Keratinocyte (primary cell): ENCODE results near the gene WDR46. TPM values are rescaled to one million over a fixed set of nuclear protein-coding genes. Genes with fewer than 3 reads are reported as not detected.

Experiments
- DNase-seq: peaks from one replicate; pipeline ENCODE4 v3.0.0-alpha.2; 2011; ENCODE audit warnings: low read depth, missing footprints, low spot score
- FAIRE-seq: peaks from 2 replicates; lab custom pipeline; 2011; peaks lifted over from hg19 to GRCh38; lab: Jason Lieb, UNC
- H2AFZ ChIP-seq: 2 replicates; pipeline ENCODE4 v1.6.0; 2012; ENCODE audit warnings: low read length, control low read depth, inconsistent platforms; ENCODE audit not compliant: control insufficient read depth
- H3K27ac ChIP-seq: 2 replicates; pipeline ENCODE4 v1.5.1; 2011; ENCODE audit warnings: low read length; ENCODE audit not compliant: control insufficient read depth, insufficient read depth
- H3K27me3 ChIP-seq: 3 replicates; pipeline ENCODE4 v1.6.0; 2011; ENCODE audit warnings: low read length; ENCODE audit not compliant: control insufficient read depth, insufficient read depth; ENCODE audit errors: extremely low read depth
- H3K36me3 ChIP-seq, 2 experiments: 2 replicates in 1 of 2; 3 replicates in 1 of 2; pipeline ENCODE4 v1.5.1; 2011; ENCODE audit warnings: low read length in 2 of 2, mild to moderate bottlenecking in 1 of 2; ENCODE audit not compliant: control insufficient read depth in 2 of 2, insufficient read depth in 2 of 2; ENCODE audit errors: extremely low read depth in 1 of 2
- H3K4me1 ChIP-seq: 3 replicates; pipeline ENCODE4 v1.5.1; 2011; ENCODE audit warnings: low read length; ENCODE audit not compliant: control insufficient read depth, insufficient read depth; ENCODE audit errors: extremely low read depth
- H3K4me2 ChIP-seq: 3 replicates; pipeline ENCODE4 v1.6.0; 2011; ENCODE audit warnings: low read depth, low read length; ENCODE audit not compliant: control insufficient read depth, insufficient read depth; ENCODE audit errors: extremely low read depth
- H3K4me3 ChIP-seq, 3 experiments: fragments of 200-600 bp in 1 of 3; sonication (generic) in 1 of 3; 2 replicates in 2 of 3; 3 replicates in 1 of 3; pipeline ENCODE4 v1.5.1; 2011 to 2016; ENCODE audit warnings: low read length in 3 of 3, mild to moderate bottlenecking in 3 of 3, control low read depth in 2 of 3, inconsistent platforms in 1 of 3, low read depth in 1 of 3, mixed read lengths in 1 of 3, mixed run types in 1 of 3, moderate library complexity in 1 of 3; ENCODE audit not compliant: control insufficient read depth in 2 of 3, insufficient read depth in 2 of 3; ENCODE audit errors: extremely low read depth in 1 of 3
- H3K79me2 ChIP-seq: 2 replicates; pipeline ENCODE4 v1.6.0; 2012; ENCODE audit warnings: low read length; ENCODE audit not compliant: control insufficient read depth, insufficient read depth
- H3K9ac ChIP-seq: 3 replicates; pipeline ENCODE4 v1.6.0; 2011; ENCODE audit warnings: low read length; ENCODE audit not compliant: control insufficient read depth, insufficient read depth; ENCODE audit errors: extremely low read depth
- H3K9me1 ChIP-seq: 3 replicates; pipeline ENCODE4 v1.6.0; 2011; ENCODE audit warnings: low read length; ENCODE audit not compliant: control insufficient read depth, insufficient read depth; ENCODE audit errors: extremely low read depth
- H3K9me3 ChIP-seq: 2 replicates; pipeline ENCODE4 v1.5.1; 2012; ENCODE audit warnings: low read depth, low read length; ENCODE audit not compliant: control insufficient read depth
- H4K20me1 ChIP-seq: 3 replicates; pipeline ENCODE4 v1.6.0; 2011; ENCODE audit warnings: low read length; ENCODE audit not compliant: control insufficient read depth, insufficient read depth; ENCODE audit errors: extremely low read depth
- EZH2 ChIP-seq: IDR thresholded peaks from one replicate; pipeline ENCODE4 v1.6.1; 2012; ENCODE audit warnings: inconsistent platforms, mild to moderate bottlenecking, low read length, moderate library complexity
- dilution Hi-C: fragments of 300-500 bp; cut with MboI; formaldehyde crosslinking; loops from one replicate; pipeline ENCODE4 v1.7.0; 2020; ENCODE audit warnings: low sequenced_read_pairs; ENCODE audit not compliant: extremely low pct_ligation_motif_present
- polyA plus RNA-seq, 5 experiments: library from polyadenylated mRNA; depleted of rRNA in 3 of 5; stranded (reverse) in 3 of 5; stranded (forward) in 1 of 5; unstranded in 1 of 5; fragments of >200 nt; gene quantifications; 1 replicate in 1 of 5; 2 replicates in 3 of 5; 3 replicates in 1 of 5; pipeline versions ENCODE4 v1.2.1 to v1.2.3, GENCODE V29; 2011 to 2012; ENCODE audit warnings: missing spikeins in 2 of 5, low read depth in 1 of 5, low replicate concordance in 1 of 5
- TF ChIP-seq, protein P1 (sequence below), 3 experiments: IDR thresholded peaks in 1 of 3; conservative IDR thresholded peaks in 1 of 3; optimal IDR thresholded peaks in 1 of 3; 2 replicates in 2 of 3; 3 replicates in 1 of 3; pipeline versions ENCODE3 to v1.5.1; 2011; ENCODE audit warnings: low read length in 3 of 3, mild to moderate bottlenecking in 3 of 3, moderate library complexity in 2 of 3, control low read depth in 1 of 3, inconsistent platforms in 1 of 3; ENCODE audit not compliant: insufficient read depth in 2 of 3; ENCODE audit errors: extremely low read depth in 1 of 3

The WDR46 gene
- polyA plus RNA-seq, 1 donor (not counting 4 experiments of a cell fraction or from before 2014, with no cell fraction given) = 43.0 TPM

DNA sequence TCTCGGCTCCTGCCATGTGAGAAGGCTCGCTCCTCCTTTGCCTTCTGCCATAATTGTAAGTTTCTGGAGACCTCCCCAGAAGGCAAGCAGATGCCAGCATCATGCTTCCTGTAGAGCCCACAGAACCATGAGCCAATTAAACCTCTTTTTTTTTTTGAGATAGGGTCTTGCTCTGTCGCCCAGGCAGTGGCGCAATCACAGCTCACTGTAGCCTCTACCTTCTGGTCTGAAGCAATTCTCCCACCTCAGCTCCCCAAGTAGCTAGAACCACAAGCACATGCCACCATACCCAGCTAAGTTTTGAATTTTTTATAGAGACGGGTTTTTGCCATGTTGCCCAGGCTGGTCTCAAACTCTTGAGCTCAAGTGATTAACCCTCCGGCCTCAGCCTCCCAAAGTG is 52.2 kb downstream of the WDR46 start:
- Histone ChIP-seq H3K36me3 (no peaks in the 10 kb centered on the region), H3K4me1 (no peaks in the 10 kb centered on the region), H3K27me3 (peaks cover 7% of the 10 kb centered on the region), H4K20me1 (no peaks in the 10 kb centered on the region), H3K4me2 (no peak overlapping the region), H3K4me3 (no peak overlapping the region), H3K9me1 (no peaks in the 10 kb centered on the region), H3K9me3 (no peaks in the 10 kb centered on the region), H2AFZ (no peak overlapping the region), H3K27ac (no peak overlapping the region), H3K79me2 (no peaks in the 10 kb centered on the region), H3K9ac (no peak overlapping the region)
- no peak for DNase-seq
- TF ChIP-seq, protein P1, sequence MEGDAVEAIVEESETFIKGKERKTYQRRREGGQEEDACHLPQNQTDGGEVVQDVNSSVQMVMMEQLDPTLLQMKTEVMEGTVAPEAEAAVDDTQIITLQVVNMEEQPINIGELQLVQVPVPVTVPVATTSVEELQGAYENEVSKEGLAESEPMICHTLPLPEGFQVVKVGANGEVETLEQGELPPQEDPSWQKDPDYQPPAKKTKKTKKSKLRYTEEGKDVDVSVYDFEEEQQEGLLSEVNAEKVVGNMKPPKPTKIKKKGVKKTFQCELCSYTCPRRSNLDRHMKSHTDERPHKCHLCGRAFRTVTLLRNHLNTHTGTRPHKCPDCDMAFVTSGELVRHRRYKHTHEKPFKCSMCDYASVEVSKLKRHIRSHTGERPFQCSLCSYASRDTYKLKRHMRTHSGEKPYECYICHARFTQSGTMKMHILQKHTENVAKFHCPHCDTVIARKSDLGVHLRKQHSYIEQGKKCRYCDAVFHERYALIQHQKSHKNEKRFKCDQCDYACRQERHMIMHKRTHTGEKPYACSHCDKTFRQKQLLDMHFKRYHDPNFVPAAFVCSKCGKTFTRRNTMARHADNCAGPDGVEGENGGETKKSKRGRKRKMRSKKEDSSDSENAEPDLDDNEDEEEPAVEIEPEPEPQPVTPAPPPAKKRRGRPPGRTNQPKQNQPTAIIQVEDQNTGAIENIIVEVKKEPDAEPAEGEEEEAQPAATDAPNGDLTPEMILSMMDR (optimal IDR thresholded peaks at IDR 0.05 in 1 of 3, IDR thresholded peaks at IDR 0.05 in 1 of 3, conservative IDR thresholded peaks at IDR 0.05 in 1 of 3; ENCODE audit: extremely low read depth in 1 of 3, insufficient read depth in 2 of 3, low read length in 3 of 3) = no peak
- no peak for TF ChIP-seq EZH2
- dilution Hi-C loops = no loop called here
- FAIRE-seq = no peak

DNA sequence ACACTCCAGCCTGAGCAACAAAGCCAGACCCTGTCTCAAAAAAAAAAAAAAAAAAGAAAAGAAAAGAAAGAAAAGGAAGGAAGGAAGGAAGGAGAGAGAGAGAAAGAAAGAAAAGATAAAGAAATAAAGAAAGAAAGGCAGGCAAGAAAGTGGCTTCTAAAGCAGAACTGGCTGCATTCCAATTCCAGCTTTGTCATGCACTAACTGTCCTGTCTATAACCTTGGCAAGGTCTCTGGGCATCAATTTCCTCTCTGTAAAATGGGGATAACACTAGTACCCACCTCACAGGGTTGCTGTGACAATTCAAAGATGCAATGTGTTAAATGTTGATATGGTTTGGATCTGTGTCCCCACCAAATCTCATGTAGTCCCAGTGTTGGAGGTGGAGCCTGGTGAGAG is 52.7 kb downstream of the WDR46 start:
- DNase-seq (no peak), FAIRE-seq (no peak)
- no peaks in the 10 kb centered on the region for H3K9me3 ChIP-seq
- no peak overlapping the region for H3K9ac ChIP-seq
- no peaks in the 10 kb centered on the region for H3K9me1 ChIP-seq
- H3K4me1 ChIP-seq = no peaks in the 10 kb centered on the region
- dilution Hi-C loops = no loop called here
- H3K4me3 ChIP-seq = no peak overlapping the region
- no peaks in the 10 kb centered on the region for H3K36me3 ChIP-seq
- no peak overlapping the region for H3K27ac ChIP-seq
- H4K20me1 ChIP-seq = no peaks in the 10 kb centered on the region
- H3K4me2 ChIP-seq = no peak overlapping the region
- TF ChIP-seq, protein P1 (optimal IDR thresholded peaks at IDR 0.05 in 1 of 3, IDR thresholded peaks at IDR 0.05 in 1 of 3, conservative IDR thresholded peaks at IDR 0.05 in 1 of 3; ENCODE audit: extremely low read depth in 1 of 3, insufficient read depth in 2 of 3, low read length in 3 of 3) = no peak
- TF ChIP-seq EZH2 = no peak
- H2AFZ ChIP-seq = no peak overlapping the region
- peaks cover 7% of the 10 kb centered on the region for H3K27me3 ChIP-seq
- no peaks in the 10 kb centered on the region for H3K79me2 ChIP-seq
